K562 (cell line): Measurements from ENCODE around the gene SART3. TPM values are rescaled to one million over a fixed set of nuclear protein-coding genes. Genes with fewer than 3 reads are reported as not detected.
A peak's percentile ranks its signal among the peaks of the same experiment; 100 is the strongest.

ENCODE experiments used
- ATAC-seq: fragments of 200-7000 bp; cut with Tn5 transposase; 3 replicates; pipeline ENCODE4 v1.9.1; 2020; ENCODE audit warnings: moderate library complexity
- BruUV-seq: library from RNA; stranded (reverse); fragments of 400-500 nt; replicated peaks from 2 replicates; lab custom pipeline; 2021; lab: Mats Ljungman, UMichigan
- CTCF ChIA-PET: fragments of 300-600 bp; formaldehyde crosslinking; extraction: SDS; loops from one replicate; lab custom pipeline; 2021; ENCODE audit warnings: low intra/inter-chr PET ratio; lab: Yijun Ruan, JAX
- POLR2A ChIA-PET: fragments of 300-600, 350-650 bp; sonication (Branson Sonifier 250); formaldehyde crosslinking; extraction: SDS; loops from one replicate; lab custom pipeline; 2021; ENCODE audit warnings: antibody characterized with exemption, inconsistent platforms; lab: Yijun Ruan, JAX
- DNase-seq, 4 experiments: peaks; one replicate each; pipeline versions ENCODE4 v3.0.0 to v3.0.0-alpha.2; 2011 to 2018; ENCODE audit warnings: low spot score in 3 of 4, mixed read lengths in 3 of 4; ENCODE audit errors: extremely low read depth in 1 of 4
- FAIRE-seq: peaks from 2 replicates; lab custom pipeline; 2011; peaks lifted over from hg19 to GRCh38; lab: Jason Lieb, UNC
- H2AFZ ChIP-seq: 2 replicates; pipeline ENCODE4 v1.6.0; 2011; ENCODE audit warnings: low read depth, low read length, control low read depth, inconsistent platforms
- H3K27ac ChIP-seq: fragments of 200-600 bp; 3 replicates; pipeline ENCODE4 v1.8.0; 2011; ENCODE audit warnings: low read depth, mild to moderate bottlenecking, control low read depth, inconsistent platforms, low read length, moderate library complexity, mixed read lengths; ENCODE audit errors: extremely low read depth
- H3K27me3 ChIP-seq, 2 experiments: fragments of 300-600 bp in 1 of 2; 2 replicates in 1 of 2; 3 replicates in 1 of 2; pipeline versions ENCODE4 v1.6.0 to v1.8.0; 2011; ENCODE audit warnings: inconsistent platforms in 2 of 2, low read length in 2 of 2, mild to moderate bottlenecking in 1 of 2, mixed read lengths in 1 of 2, moderate library complexity in 1 of 2; ENCODE audit not compliant: control insufficient read depth in 2 of 2, insufficient read depth in 2 of 2
- H3K36me3 ChIP-seq: fragments of 300-600 bp; 3 replicates; pipeline ENCODE4 v1.8.0; 2011; ENCODE audit warnings: mild to moderate bottlenecking, low read length, inconsistent platforms; ENCODE audit not compliant: control insufficient read depth, insufficient read depth
- H3K4me1 ChIP-seq, 2 experiments: fragments of 200-600 bp in 1 of 2; replicated peaks in 1 of 2; 2 replicates in 1 of 2; 3 replicates in 1 of 2; pipeline versions ENCODE4 v1.5.1 to v1.8.0; 2011; ENCODE audit warnings: inconsistent platforms in 2 of 2, low read length in 2 of 2, mild to moderate bottlenecking in 1 of 2, mixed read lengths in 1 of 2, moderate library complexity in 1 of 2; ENCODE audit not compliant: control insufficient read depth in 2 of 2, insufficient read depth in 2 of 2
- H3K4me2 ChIP-seq: 2 replicates; pipeline ENCODE4 v1.6.1; 2011; ENCODE audit warnings: low read length, control low read depth, inconsistent platforms, mixed read lengths; ENCODE audit not compliant: insufficient read depth
- H3K4me3 ChIP-seq: fragments of 200-600 bp; sonication (generic), shearing (Covaris generic); 2 replicates; pipeline ENCODE4 v1.5.1; 2016; ENCODE audit warnings: control low read depth, inconsistent platforms
- H3K79me2 ChIP-seq: fragments of 200-600 bp; 3 replicates; pipeline ENCODE4 v1.8.0; 2011; ENCODE audit warnings: low read length, inconsistent platforms; ENCODE audit not compliant: control insufficient read depth, insufficient read depth
- H3K9ac ChIP-seq, 2 experiments: 2 replicates each; pipeline versions ENCODE4 v1.6.0 to v1.6.1; 2011; ENCODE audit warnings: low read depth in 2 of 2, low read length in 2 of 2, control low read depth in 1 of 2, inconsistent platforms in 1 of 2, mild to moderate bottlenecking in 1 of 2, mixed read lengths in 1 of 2; ENCODE audit not compliant: insufficient read depth in 1 of 2
- H3K9me1 ChIP-seq: one replicate; pipeline ENCODE4 v1.6.0; 2011; ENCODE audit warnings: inconsistent platforms, mild to moderate bottlenecking, low read length, moderate library complexity; ENCODE audit not compliant: control insufficient read depth, insufficient read depth
- H3K9me3 ChIP-seq: replicated peaks from 2 replicates; pipeline ENCODE4 v1.5.1; 2011; ENCODE audit warnings: low read depth, low read length, inconsistent platforms; ENCODE audit not compliant: control insufficient read depth, insufficient read depth
- H4K20me1 ChIP-seq: replicated peaks from 2 replicates; pipeline ENCODE4 v1.6.1; 2011; ENCODE audit warnings: low read length, inconsistent platforms, mixed read lengths; ENCODE audit not compliant: control insufficient read depth, insufficient read depth
- ATF1 ChIP-seq, 2 experiments: fragments of 450-650 bp in 1 of 2; IDR thresholded peaks; 2 replicates each; pipeline ENCODE4 v1.6.1; 2016; ENCODE audit warnings: missing compliant biosample characterization in 1 of 2, missing genetic modification characterization in 1 of 2
- KAT2B ChIP-seq: IDR thresholded peaks from one replicate; pipeline ENCODE4 v1.6.1; 2012; ENCODE audit warnings: low read depth, mild to moderate bottlenecking, control low read depth, inconsistent platforms, low read length, moderate library complexity
- L3MBTL2 ChIP-seq: fragments of 450-650 bp; IDR thresholded peaks from 2 replicates; pipeline ENCODE4 v1.6.1; 2016; ENCODE audit warnings: mild to moderate bottlenecking, moderate library complexity
- MYC ChIP-seq, 2 experiments: fragments of 250-450 bp in 1 of 2; sonication (Bioruptor Pico) in 1 of 2; IDR thresholded peaks; 2 replicates each; pipeline versions ENCODE4 v1.5.1 to v1.6.1; 2012 to 2021; ENCODE audit warnings: low read depth in 2 of 2, borderline replicate concordance in 1 of 2, improper control_type of control experiment in 1 of 2, low read length in 1 of 2, mild to moderate bottlenecking in 1 of 2, moderate library complexity in 1 of 2
- POLR2AphosphoS5 ChIP-seq: IDR thresholded peaks from 2 replicates; pipeline ENCODE4 v1.6.1; 2011; ENCODE audit warnings: mild to moderate bottlenecking, low read depth, low read length, moderate library complexity; ENCODE audit not compliant: control insufficient read depth, insufficient read depth
- SMAD2 ChIP-seq: fragments of 150-350 bp; IDR thresholded peaks from 2 replicates; pipeline ENCODE4 v1.6.1; 2014; ENCODE audit warnings: low read depth, mild to moderate bottlenecking, low read length
- SMAD3 ChIP-seq: fragments of 450-650 bp; formaldehyde crosslinking; conservative IDR thresholded peaks from 2 replicates; pipeline ENCODE4 v1.4.0; 2020; ENCODE audit warnings: mild to moderate bottlenecking
- ZNF184 ChIP-seq: sonication (generic); formaldehyde crosslinking; IDR thresholded peaks from 2 replicates; pipeline ENCODE4 v1.5.0; 2020; ENCODE audit warnings: missing genetic modification reagents
- WGBS: fragments of 100-300 bp; shearing (Covaris generic); methylation state at CpG from one replicate; pipeline ENCODE4 v1.1.6; 2016; ENCODE audit warnings: low coverage, mixed read lengths; ENCODE audit not compliant: insufficient coverage; ENCODE audit errors: missing lambda C conversion rate; 5-methylcytosine and 5-hydroxymethylcytosine counted together
- in situ Hi-C: fragments of 300-500 bp; cut with MboI; formaldehyde crosslinking; loops from 4 replicates; pipeline ENCODE4 v1.15.0; 2018; ENCODE audit warnings: inconsistent platforms, mixed read lengths
- intact Hi-C: fragments of 100-400 bp; cut with micrococcal nuclease; formaldehyde crosslinking; loops from 2 replicates; pipeline ENCODE4 v1.14.2; 2022
- polyA plus RNA-seq, 8 experiments: library from polyadenylated mRNA; depleted of rRNA in 4 of 8; stranded (reverse) in 5 of 8; unstranded in 3 of 8; fragments of >200 nt; fragmentation: Nextera tagmentation in 2 of 8; fragmentation: Illumina TruSeq in 1 of 8; extraction: Ambion mirVana in 2 of 8; extraction: Trizol in 1 of 8; gene quantifications; 2 replicates each; pipeline versions ENCODE4 v1.2.1 to v1.2.3, GENCODE V29; 2011 to 2014; ENCODE audit warnings: inconsistent platforms in 1 of 8, missing spikeins in 1 of 8
- total RNA-seq, 7 experiments: library from RNA; depleted of rRNA in 6 of 7; stranded (reverse); fragments of >200 nt in 6 of 7; fragmentation: Illumina TruSeq in 2 of 7; extraction: Trizol in 2 of 7; gene quantifications; 2 replicates each; pipeline versions ENCODE4 v1.2.1 to v1.2.3, GENCODE V29; 2011 to 2021; ENCODE audit warnings: low replicate concordance in 1 of 7
- TF ChIP-seq, protein P1 (sequence below): fragments of 450-650 bp; IDR thresholded peaks from 2 replicates; pipeline ENCODE4 v1.6.1; 2016

Gene SART3
- total and polyA plus RNA-seq, 9 of the 15 experiments (the other 6 are each of a cell fraction or from before 2014, with no cell fraction given), result 8.9 to 167 (median 56.7) TPM

GRCh38 chr12:108531929-108532848, 28.8 kb downstream of the SART3 start (continued):
- no peak for TF ChIP-seq SMAD2
- TF ChIP-seq L3MBTL2, result peak; percentile 73
- TF ChIP-seq POLR2AphosphoS5, result 0 out of 2 replicates have a peak, but pooled peaks have one; percentile 22
- TF ChIP-seq MYC (IDR thresholded peaks at IDR 0.05; ENCODE audit: low read depth, low read length), result peak; percentile 91
- TF ChIP-seq MYC (CRISPR knock-in tag; IDR thresholded peaks at IDR 0.05; ENCODE audit: borderline replicate concordance, low read depth), result no peak
- TF ChIP-seq, protein P1, sequence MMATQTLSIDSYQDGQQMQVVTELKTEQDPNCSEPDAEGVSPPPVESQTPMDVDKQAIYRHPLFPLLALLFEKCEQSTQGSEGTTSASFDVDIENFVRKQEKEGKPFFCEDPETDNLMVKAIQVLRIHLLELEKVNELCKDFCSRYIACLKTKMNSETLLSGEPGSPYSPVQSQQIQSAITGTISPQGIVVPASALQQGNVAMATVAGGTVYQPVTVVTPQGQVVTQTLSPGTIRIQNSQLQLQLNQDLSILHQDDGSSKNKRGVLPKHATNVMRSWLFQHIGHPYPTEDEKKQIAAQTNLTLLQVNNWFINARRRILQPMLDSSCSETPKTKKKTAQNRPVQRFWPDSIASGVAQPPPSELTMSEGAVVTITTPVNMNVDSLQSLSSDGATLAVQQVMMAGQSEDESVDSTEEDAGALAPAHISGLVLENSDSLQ, result peak; percentile 90
- no peak for TF ChIP-seq KAT2B

- no peaks in the 10 kb centered on the region for H3K27me3 ChIP-seq
- no peak for ATAC-seq
- H3K79me2 ChIP-seq, result peaks cover 15% of the 10 kb centered on the region; the same call in 2 of the 3 replicates
- no peak overlapping the region for H2AFZ ChIP-seq
- no peak for FAIRE-seq
- H3K4me3 ChIP-seq, result no peak overlapping the region
- BruUV-seq, result no TSS peak
- POLR2A ChIA-PET, result interaction anchor here (0.6 to 3.7 kb wide), 6 partner anchors 8 to 309 kb away, joined by 3 to 20 read pairs (median 3); no protein-coding TSS in a partner anchor
- H3K9ac ChIP-seq, result no peak overlapping the region
- no peaks in the 10 kb centered on the region for H3K9me3 ChIP-seq
- CTCF ChIA-PET, result no interaction called here
- TF ChIP-seq SMAD3 (CRISPR knock-in tag), result no peak
- no peak for TF ChIP-seq ATF1 (CRISPR knock-in tag; IDR thresholded peaks at IDR 0.05)
- TF ChIP-seq ATF1 (tag; IDR thresholded peaks at IDR 0.05), result no peak
- TF ChIP-seq ZNF184 (CRISPR knock-in tag), result no peak
- TF ChIP-seq, all 486 proteins: peak for 0
- Histone ChIP-seq H3K9me1 (no peaks in the 10 kb centered on the region), H3K4me1 (peaks cover 7 to 14% of the 10 kb centered on the region in 2 experiments), H4K20me1 (peaks cover 6% of the 10 kb centered on the region; the same call in 1 of the 2 replicates), H3K36me3 (peaks cover 94% of the 10 kb centered on the region), H3K27ac (no peak overlapping the region), H3K4me2 (no peak overlapping the region)
- no peak for DNase-seq
- in situ Hi-C loops (no loop called here), intact Hi-C loops (no loop called here)
- WGBS, result 94% methylated on average over 9 of the region's 9 CpGs
Measured at GRCh38 chr12:108530161-108530560, 30.8 kb downstream of the SART3 start.
